Activated CD4-positive, alpha-beta T cell treated with anti-CD3 and anti-CD28 coated beads for 36 hours (primary cell): Measurements from ENCODE around the gene MOB3B. TPM values are rescaled to one million over a fixed set of nuclear protein-coding genes. Genes with fewer than 3 reads are reported as not detected.

Source experiments
- ATAC-seq: fragments of 200-7000 bp; cut with Tn5 transposase; one replicate; pipeline ENCODE4 v1.10.0; 2021; ENCODE audit warnings: mild to moderate bottlenecking, moderate library complexity
- CTCF ChIA-PET: fragments of 350-600 bp; sonication (Branson Sonifier 250); formaldehyde crosslinking; loops from one replicate; lab custom pipeline; 2021; ENCODE audit warnings: antibody characterized with exemption; lab: Charles Lee
- POLR2A ChIA-PET: fragments of 350-600 bp; sonication (Branson Sonifier 250); formaldehyde crosslinking; loops from one replicate; lab custom pipeline; 2021; ENCODE audit warnings: antibody characterized with exemption, inconsistent platforms; lab: Charles Lee
- DNase-seq: peaks from one replicate; pipeline ENCODE4 v3.0.0-alpha.2; 2020
- H3K27ac Mint-ChIP-seq: one replicate; pipeline ENCODE4 v1.8.0; 2021; ENCODE audit warnings: mixed read lengths
- H3K27me3 Mint-ChIP-seq: one replicate; pipeline ENCODE4 v1.8.0; 2021; ENCODE audit warnings: mixed read lengths
- H3K36me3 Mint-ChIP-seq: one replicate; pipeline ENCODE4 v1.8.0; 2021; ENCODE audit warnings: low read depth, mixed read lengths
- H3K4me1 Mint-ChIP-seq: one replicate; pipeline ENCODE4 v1.8.0; 2021; ENCODE audit warnings: mixed read lengths
- H3K4me3 Mint-ChIP-seq: one replicate; pipeline ENCODE4 v1.8.0; 2021; ENCODE audit warnings: mild to moderate bottlenecking, moderate library complexity, mixed read lengths
- H3K9me3 Mint-ChIP-seq: one replicate; pipeline ENCODE4 v1.8.0; 2021; ENCODE audit warnings: low read depth, mixed read lengths
- intact Hi-C, 2 experiments: fragments of 100-400 bp; cut with DNase I in 1 of 2; cut with micrococcal nuclease in 1 of 2; formaldehyde crosslinking; loops; one replicate each; pipeline versions ENCODE4 v1.14.2 to v1.15.1; 2022 to 2024; cut with DNase I, micrococcal nuclease
- total RNA-seq, 2 experiments: library from RNA; stranded (reverse); gene quantifications; one replicate each; pipeline ENCODE4 v1.2.3, GENCODE V29; 2021

MOB3B gene
- total RNA-seq, 2 experiments from 2014 or later: 0.80 to 0.88 TPM

DNA sequence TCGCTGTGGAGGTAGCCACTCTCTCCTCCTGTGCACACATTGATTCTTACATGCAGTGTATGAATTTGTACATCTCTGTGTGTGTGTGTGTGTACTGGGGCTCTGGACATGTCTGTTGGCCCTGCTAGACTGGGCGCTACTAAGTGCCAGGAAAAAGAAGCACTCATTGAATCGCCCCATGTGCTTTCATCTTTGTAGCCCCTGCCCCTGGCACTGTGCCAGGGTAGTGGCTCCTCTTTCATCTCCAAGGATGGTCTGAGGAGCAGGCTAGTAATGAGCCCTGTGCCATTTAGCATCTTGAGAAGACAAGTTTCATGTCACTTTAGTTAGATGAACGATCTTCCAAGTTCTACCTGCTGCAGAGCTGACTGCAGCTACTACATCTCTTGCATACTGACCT lies 198.2 kb downstream of the MOB3B start:
- no peak for DNase-seq
- Mint-ChIP-seq H3K4me1 (no peaks in the 10 kb centered on the region), H3K27me3 (peaks cover 2% of the 10 kb centered on the region), H3K36me3 (no peaks in the 10 kb centered on the region), H3K9me3 (no peaks in the 10 kb centered on the region), H3K4me3 (no peak overlapping the region), H3K27ac (no peak overlapping the region)
- no peak for ATAC-seq
- intact Hi-C loops: loop anchor here in 1 of 2 experiments (5.0 to 10.0 kb wide), 2 partner anchors 276 to 563 kb away; no protein-coding TSS in a partner anchor
- ChIA-PET CTCF (interaction anchor here (1.1 to 3.8 kb wide), 7 partner anchors 8 to 215 kb away, joined by 3 to 35 read pairs (median 13); partner anchors contain the start of gene MOB3B), POLR2A (no interaction called here)

DNA sequence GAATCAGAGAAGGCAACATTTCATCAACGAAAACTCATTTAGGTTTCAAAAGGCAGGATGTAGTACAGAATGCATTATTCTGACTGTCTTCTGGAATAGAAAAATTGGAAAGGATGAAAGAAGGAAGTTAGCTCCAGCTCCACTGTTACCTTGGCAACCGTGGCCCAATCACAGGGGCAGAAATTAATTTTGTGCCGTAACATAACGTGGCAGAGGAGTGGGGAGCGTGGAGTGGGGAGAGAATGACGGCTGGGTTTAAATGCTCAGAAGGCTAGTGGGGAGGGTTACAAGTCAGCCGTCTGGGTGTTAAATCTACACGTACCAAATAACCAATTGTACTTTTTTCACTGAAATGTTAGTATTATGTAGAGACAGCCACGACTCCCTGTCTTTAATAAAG lies 200.3 kb downstream of the MOB3B start:
- H3K4me3 Mint-ChIP-seq: no peak overlapping the region
- no peak overlapping the region for H3K27ac Mint-ChIP-seq
- no peaks in the 10 kb centered on the region for H3K4me1 Mint-ChIP-seq
- intact Hi-C loops: no loop called here
- H3K27me3 Mint-ChIP-seq: peaks cover 4% of the 10 kb centered on the region
- no peaks in the 10 kb centered on the region for H3K9me3 Mint-ChIP-seq
- ChIA-PET CTCF (interaction anchor here (0.8 to 2.8 kb wide), 2 partner anchors 200 to 225 kb away, joined by 3 to 13 read pairs; partner anchors contain the start of gene MOB3B), POLR2A (no interaction called here)
- DNase-seq (no peak), ATAC-seq (no peak)
- H3K36me3 Mint-ChIP-seq: no peaks in the 10 kb centered on the region

- H3K27ac Mint-ChIP-seq: no peak overlapping the region
- no peaks in the 10 kb centered on the region for H3K9me3 Mint-ChIP-seq
- no peak for DNase-seq
- H3K36me3 Mint-ChIP-seq: no peaks in the 10 kb centered on the region
- no peaks in the 10 kb centered on the region for H3K4me1 Mint-ChIP-seq
- peaks cover 5% of the 10 kb centered on the region for H3K27me3 Mint-ChIP-seq
- no peak overlapping the region for H3K4me3 Mint-ChIP-seq
- ATAC-seq: no peak
- ChIA-PET CTCF (interaction anchor here (2.8 kb wide), 1 partner anchor 201 kb away, joined by 13 read pairs; the partner anchor contains the start of gene MOB3B), POLR2A (no interaction called here)
- intact Hi-C loops: no loop called here
These were observed 201.1 kb downstream of the MOB3B start for GRCh38 chr9:27328483-27328882.

GRCh38 chr9:27311184-27311583 lies 218.4 kb downstream of the MOB3B start:
- POLR2A ChIA-PET: no interaction called here
- DNase-seq (no peak), ATAC-seq (no peak)
- intact Hi-C loops: no loop called here
- CTCF ChIA-PET: no interaction called here
- Mint-ChIP-seq H3K36me3 (no peaks in the 10 kb centered on the region), H3K4me1 (no peaks in the 10 kb centered on the region), H3K27ac (no peak overlapping the region), H3K27me3 (peaks cover 7% of the 10 kb centered on the region), H3K9me3 (no peaks in the 10 kb centered on the region), H3K4me3 (no peak overlapping the region)

DNA sequence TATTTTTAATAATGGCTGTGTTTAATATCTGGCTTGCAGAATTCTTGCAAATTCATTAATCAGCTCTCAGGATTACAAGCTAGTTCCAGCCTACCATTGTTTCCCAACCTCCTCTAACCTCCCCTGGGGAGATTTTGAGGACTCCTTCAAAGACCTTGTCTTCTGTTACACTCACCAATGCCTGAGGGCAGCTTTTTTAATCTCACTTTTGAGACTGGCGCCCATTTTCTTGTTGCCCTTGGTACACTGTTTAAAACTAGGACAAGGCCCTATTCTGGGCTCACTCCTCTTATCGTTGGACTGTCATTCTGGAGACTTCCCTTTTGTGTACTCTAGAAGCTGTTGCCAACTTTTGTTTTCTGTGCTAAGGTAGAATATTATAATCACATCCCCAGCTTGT lies 219.0 kb downstream of the MOB3B start:
- H3K4me1 Mint-ChIP-seq: no peaks in the 10 kb centered on the region

DNA sequence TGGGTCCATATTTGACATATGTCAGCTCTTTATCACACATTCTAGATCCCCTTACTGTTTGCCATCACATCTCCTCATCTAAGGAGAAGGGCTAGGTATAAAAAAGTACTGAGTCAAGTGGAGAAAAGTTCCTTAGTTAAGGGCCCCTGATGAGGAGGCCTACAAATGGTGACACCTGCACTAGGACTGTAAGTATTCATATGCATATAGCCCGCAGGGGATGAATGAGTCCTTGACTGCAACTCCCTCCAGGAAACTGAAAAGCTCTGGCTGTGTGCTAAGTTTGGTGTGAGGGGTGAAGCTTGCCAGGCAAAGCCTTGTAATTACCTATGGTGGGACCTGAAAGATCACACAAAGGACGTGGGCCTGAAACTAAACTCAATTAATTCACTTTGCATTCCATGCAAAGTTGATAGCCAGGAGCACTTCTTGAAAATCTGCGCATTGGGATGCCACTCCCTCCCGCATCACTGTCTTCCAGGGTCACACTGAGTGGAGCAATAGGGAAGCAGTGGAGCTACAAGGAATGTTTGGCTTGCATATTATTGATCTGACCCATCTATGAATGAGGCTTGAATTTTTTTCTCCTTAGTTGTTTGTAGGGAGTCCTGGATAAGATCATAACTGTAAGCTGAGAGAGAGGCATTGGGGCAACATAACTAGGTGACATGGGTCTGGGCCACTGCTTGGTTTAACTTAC lies 220.8 kb downstream of the MOB3B start:
- H3K9me3 Mint-ChIP-seq: no peaks in the 10 kb centered on the region
- peaks cover 2% of the 10 kb centered on the region for H3K27me3 Mint-ChIP-seq
- no peaks in the 10 kb centered on the region for H3K4me1 Mint-ChIP-seq
- no peak for ATAC-seq
- no peak overlapping the region for H3K27ac Mint-ChIP-seq
- no peak for DNase-seq
- no peaks in the 10 kb centered on the region for H3K36me3 Mint-ChIP-seq
- POLR2A ChIA-PET: no interaction called here
- H3K4me3 Mint-ChIP-seq: no peak overlapping the region
- intact Hi-C loops: no loop called here
- CTCF ChIA-PET: no interaction called here

More for the DNA sequence above, 219.0 kb downstream of the MOB3B start:
- ATAC-seq (no peak), DNase-seq (no peak)
- ChIA-PET CTCF (no interaction called here), POLR2A (no interaction called here)
- no peaks in the 10 kb centered on the region for H3K9me3 Mint-ChIP-seq
- no peaks in the 10 kb centered on the region for H3K36me3 Mint-ChIP-seq
- H3K27ac Mint-ChIP-seq: no peak overlapping the region
- H3K27me3 Mint-ChIP-seq: peaks cover 7% of the 10 kb centered on the region
- intact Hi-C loops: no loop called here
- H3K4me3 Mint-ChIP-seq: no peak overlapping the region

DNA sequence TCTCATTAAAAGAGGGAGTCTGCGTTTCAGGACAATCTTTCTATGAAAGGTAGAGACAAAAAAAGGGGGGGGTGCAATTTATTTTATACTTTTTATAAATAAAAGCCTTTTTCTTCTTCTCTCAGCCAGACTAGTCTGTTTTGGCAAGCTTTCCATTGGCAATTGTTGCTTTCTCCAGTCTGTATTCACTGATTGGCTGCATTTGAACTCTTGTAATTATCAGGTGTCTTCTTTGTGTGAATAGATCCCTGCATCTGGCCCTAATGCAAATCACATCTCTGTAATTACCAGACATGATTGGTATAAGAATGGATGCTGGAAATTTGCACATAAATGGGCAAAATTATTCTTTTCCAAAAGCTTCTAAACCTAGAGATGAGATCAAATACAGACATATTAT lies 225.1 kb downstream of the MOB3B start:
- intact Hi-C loops: no loop called here
- Mint-ChIP-seq H3K4me1 (no peaks in the 10 kb centered on the region), H3K36me3 (no peaks in the 10 kb centered on the region), H3K4me3 (no peak overlapping the region), H3K9me3 (no peaks in the 10 kb centered on the region), H3K27me3 (peaks cover 4% of the 10 kb centered on the region), H3K27ac (no peak overlapping the region)
- CTCF ChIA-PET: no interaction called here
- DNase-seq (no peak), ATAC-seq (no peak)
- POLR2A ChIA-PET: interaction anchor here (0.7 kb wide), 1 partner anchor 9 kb away, joined by 3 read pairs; no protein-coding TSS in a partner anchor

- DNase-seq (no peak), ATAC-seq (no peak)
- no peaks in the 10 kb centered on the region for H3K4me1 Mint-ChIP-seq
- H3K36me3 Mint-ChIP-seq: no peaks in the 10 kb centered on the region
- ChIA-PET POLR2A (no interaction called here), CTCF (no interaction called here)
- intact Hi-C loops: no loop called here
- H3K27me3 Mint-ChIP-seq: peaks cover 4% of the 10 kb centered on the region
- H3K9me3 Mint-ChIP-seq: no peaks in the 10 kb centered on the region
- no peak overlapping the region for H3K27ac Mint-ChIP-seq
- no peak overlapping the region for H3K4me3 Mint-ChIP-seq
These were observed 226.4 kb downstream of the MOB3B start for GRCh38 chr9:27303219-27303618.

DNA sequence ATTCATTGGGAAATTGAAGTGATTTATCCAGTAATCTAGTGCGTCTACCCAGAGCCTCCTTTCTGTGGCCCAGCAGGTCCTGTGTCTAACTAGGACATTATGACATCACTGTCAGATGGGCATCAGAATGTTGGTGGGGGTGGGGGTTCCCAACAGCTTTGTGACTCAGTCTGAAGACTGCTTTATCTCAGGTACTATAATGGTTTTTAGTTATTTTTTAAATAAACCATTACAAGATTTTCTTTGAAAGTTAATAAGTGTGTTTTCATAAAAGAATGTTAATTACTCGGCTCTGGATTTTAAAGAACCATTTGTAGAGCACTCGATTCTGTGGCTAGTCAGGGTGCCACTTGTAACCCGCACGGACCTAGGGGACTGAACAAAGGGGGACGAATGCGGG lies 232.6 kb downstream of the MOB3B start, which contains the start of gene EQTN:
Gene EQTN, minus strand, starts transcription at position 101 of the 400 bp plus-strand sequence. Its CDS starts 95 bp downstream, at position 6.
- DNase-seq: no peak
- Mint-ChIP-seq H3K4me1 (no peaks in the 10 kb centered on the region), H3K36me3 (no peaks in the 10 kb centered on the region), H3K27ac (no peak within 1 kb of the TSS), H3K27me3 (peaks cover 4% of the 10 kb centered on the region), H3K9me3 (no peaks in the 10 kb centered on the region), H3K4me3 (no peak within 1 kb of the TSS)
- intact Hi-C loops: no loop called here
- no peak for ATAC-seq
- POLR2A ChIA-PET: no interaction called here
- CTCF ChIA-PET: no interaction called here

GRCh38 chr9:27293996-27294395 lies 235.6 kb downstream of the MOB3B start:
- ChIA-PET POLR2A (no interaction called here), CTCF (interaction anchor here (1.0 kb wide), 1 partner anchor 27 kb away, joined by 3 read pairs; no protein-coding TSS in a partner anchor)
- Mint-ChIP-seq H3K27me3 (peaks cover 6% of the 10 kb centered on the region), H3K36me3 (no peaks in the 10 kb centered on the region), H3K4me1 (no peaks in the 10 kb centered on the region), H3K4me3 (no peak overlapping the region), H3K27ac (no peak overlapping the region), H3K9me3 (no peaks in the 10 kb centered on the region)
- ATAC-seq (no peak), DNase-seq (no peak)
- intact Hi-C loops: no loop called here

DNA sequence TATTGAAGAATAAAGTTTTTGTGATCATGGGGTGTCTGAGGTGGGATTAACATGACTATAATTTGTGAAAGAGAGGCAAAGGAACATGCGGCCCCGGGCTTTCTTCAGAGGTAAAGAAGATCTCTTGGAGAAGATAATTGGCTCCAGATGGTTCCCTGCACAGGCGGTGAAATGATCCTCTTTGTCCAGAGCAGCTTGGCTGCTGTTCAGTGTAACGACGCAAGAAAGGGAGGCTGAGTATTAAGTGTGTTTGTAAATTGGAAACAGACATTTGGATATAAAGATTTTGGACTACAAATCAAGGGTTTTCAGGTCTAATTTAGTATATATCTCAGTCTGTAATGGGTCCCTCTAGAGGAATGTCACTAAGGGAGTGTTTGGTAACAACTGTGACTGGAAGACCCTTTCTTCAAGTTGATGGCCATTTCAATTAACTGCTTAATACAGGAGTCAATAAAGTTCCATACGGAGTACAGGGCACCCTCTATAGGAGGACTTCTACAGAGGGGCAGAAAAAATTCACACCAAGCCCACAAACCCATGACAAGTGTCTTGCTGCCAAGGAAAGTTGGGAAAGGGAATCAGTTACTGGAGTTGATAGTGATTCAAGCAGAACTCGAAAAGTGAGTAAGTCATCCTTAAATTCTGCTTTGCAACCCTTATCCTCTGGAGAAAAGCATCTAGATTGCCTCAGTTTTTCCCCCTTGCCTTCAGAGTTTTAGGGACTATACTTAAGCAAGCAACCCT lies 236.8 kb downstream of the MOB3B start:
- Mint-ChIP-seq H3K9me3 (no peaks in the 10 kb centered on the region), H3K27me3 (peaks cover 6% of the 10 kb centered on the region), H3K4me1 (no peaks in the 10 kb centered on the region), H3K27ac (no peak overlapping the region), H3K36me3 (no peaks in the 10 kb centered on the region), H3K4me3 (no peak overlapping the region)
- POLR2A ChIA-PET: no interaction called here
- ATAC-seq (no peak), DNase-seq (no peak)
- CTCF ChIA-PET: no interaction called here
- intact Hi-C loops: no loop called here
